GM13977 (cell line): Measurements from ENCODE around the gene GABPB1.

Experiments used
- DNase-seq: peaks from one replicate; pipeline ENCODE4 v3.0.0; 2012; ENCODE audit warnings: low spot score
- in situ Hi-C: fragments of 300-500 bp; cut with MboI; formaldehyde crosslinking; loops from one replicate; pipeline ENCODE4 v1.12.0; 2022; ENCODE audit warnings: low sequenced_read_pairs, low pct_unique_long_range_greater_than_20kb, mixed read lengths, inconsistent platforms; ENCODE audit not compliant: unreplicated experiment
- TF ChIP-seq, protein P1 (sequence below): IDR thresholded peaks from 2 replicates; pipeline ENCODE4 v1.5.1; 2012; ENCODE audit warnings: mild to moderate bottlenecking, control low read depth; ENCODE audit not compliant: insufficient read depth; ENCODE audit errors: extremely low read depth, missing control alignments

GABPB1 gene

DNA sequence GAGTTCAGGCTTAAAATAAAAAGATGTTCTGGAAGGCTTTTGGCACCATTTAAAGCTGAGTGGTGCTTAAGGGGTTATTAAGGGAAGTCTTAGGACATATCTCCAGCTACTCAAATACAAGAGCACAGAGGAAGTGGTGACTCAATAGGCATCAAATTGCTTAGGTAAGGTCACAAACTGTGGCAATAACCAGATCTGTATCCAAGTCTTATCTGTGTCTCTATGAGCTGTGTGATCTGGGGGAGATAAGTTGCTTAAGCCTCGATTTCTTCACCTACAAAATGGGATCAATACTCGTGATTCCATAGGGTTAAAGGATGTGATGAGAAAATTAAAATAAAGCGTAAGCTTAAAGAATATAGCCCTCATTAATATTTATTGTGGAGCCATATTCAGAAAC, 97.1 kb downstream of the GABPB1 start:
- DNase-seq, result no peak
- in situ Hi-C loops, result no loop called here
- TF ChIP-seq, protein P1, sequence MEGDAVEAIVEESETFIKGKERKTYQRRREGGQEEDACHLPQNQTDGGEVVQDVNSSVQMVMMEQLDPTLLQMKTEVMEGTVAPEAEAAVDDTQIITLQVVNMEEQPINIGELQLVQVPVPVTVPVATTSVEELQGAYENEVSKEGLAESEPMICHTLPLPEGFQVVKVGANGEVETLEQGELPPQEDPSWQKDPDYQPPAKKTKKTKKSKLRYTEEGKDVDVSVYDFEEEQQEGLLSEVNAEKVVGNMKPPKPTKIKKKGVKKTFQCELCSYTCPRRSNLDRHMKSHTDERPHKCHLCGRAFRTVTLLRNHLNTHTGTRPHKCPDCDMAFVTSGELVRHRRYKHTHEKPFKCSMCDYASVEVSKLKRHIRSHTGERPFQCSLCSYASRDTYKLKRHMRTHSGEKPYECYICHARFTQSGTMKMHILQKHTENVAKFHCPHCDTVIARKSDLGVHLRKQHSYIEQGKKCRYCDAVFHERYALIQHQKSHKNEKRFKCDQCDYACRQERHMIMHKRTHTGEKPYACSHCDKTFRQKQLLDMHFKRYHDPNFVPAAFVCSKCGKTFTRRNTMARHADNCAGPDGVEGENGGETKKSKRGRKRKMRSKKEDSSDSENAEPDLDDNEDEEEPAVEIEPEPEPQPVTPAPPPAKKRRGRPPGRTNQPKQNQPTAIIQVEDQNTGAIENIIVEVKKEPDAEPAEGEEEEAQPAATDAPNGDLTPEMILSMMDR, result no peak

DNA sequence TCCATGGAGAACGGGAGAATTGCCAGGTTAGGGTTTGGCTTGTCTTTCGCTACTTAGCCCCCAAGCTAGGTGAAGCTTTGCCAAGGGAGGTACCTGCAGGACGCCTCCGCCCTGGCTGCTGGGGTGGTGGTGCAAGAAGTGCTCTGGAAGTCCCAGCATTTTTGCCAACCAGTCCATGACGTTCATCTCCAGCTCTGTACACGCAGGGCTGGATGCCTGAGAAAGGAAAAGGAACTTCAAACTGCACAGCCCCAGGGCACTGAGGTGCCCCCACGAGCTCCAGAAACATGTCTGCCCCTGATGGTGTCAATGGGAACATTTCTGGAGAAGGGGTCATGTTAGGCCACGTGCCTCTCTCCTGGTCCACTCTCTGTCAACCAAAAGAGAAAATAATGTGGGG, 97.7 kb downstream of the GABPB1 start:
- in situ Hi-C loops, result no loop called here
- no peak for DNase-seq
- TF ChIP-seq, protein P1, result no peak

DNA sequence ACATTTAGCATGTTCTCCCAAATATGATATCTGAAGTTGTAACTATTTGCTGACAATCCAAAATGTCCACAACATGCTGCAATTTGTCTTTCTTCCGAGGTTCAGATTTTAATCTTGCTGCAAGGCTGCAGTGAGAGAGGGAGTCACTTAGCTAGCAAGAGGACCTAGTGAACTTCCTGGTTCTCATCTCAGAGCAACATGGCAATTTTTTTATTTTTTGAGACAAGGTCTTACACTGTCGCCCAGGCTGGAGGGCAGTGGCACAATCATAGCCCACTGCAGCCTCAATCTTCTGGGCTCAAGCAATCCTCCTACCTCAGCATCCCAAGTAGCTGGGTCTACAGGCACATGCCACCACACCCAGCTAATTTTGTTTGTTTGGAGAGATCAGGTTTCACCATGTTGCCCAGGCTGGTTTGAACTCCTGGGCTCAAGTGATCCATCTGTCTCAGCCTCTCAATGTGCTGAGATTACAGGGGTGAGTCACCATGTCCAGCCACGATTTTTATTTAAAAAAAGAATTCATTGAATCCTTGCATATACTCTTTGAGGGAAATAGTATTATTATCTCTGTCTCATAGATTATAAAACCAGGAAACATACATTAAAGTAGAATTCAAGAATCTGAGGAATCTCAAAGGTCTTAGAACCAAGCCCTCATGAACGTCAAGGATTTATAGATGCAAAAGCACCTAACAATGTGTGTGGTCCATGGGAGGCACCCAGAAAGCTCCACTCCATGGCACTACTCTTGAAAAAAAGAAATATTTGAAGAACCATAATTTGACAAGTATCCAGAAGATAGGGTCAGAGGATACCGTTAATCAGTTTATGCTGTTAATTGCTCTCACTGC, 98.6 kb downstream of the GABPB1 start:
- TF ChIP-seq, protein P1, result no peak
- no peak for DNase-seq
- in situ Hi-C loops, result no loop called here

DNA sequence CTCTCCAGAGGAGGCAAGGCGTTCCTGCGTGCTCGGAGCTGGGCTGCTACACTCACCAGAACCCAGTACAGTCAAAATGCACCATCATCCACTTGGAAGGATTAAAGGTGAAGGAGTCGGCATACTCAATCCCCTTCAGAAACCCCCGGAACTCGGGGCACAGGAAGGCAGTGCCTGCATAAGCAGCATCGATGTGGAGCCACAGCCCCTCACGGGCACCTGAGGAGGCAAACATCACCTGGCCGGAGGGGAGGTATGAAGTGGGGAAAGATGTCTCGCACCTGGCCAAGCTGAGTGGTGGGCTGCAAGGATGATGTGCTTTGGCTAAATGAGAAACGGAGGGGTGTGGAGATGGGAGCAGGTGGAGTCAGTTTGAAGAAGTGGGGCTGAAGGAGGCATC, 102.4 kb downstream of the GABPB1 start:
- TF ChIP-seq, protein P1, result no peak
- in situ Hi-C loops, result no loop called here
- no peak for DNase-seq

DNA sequence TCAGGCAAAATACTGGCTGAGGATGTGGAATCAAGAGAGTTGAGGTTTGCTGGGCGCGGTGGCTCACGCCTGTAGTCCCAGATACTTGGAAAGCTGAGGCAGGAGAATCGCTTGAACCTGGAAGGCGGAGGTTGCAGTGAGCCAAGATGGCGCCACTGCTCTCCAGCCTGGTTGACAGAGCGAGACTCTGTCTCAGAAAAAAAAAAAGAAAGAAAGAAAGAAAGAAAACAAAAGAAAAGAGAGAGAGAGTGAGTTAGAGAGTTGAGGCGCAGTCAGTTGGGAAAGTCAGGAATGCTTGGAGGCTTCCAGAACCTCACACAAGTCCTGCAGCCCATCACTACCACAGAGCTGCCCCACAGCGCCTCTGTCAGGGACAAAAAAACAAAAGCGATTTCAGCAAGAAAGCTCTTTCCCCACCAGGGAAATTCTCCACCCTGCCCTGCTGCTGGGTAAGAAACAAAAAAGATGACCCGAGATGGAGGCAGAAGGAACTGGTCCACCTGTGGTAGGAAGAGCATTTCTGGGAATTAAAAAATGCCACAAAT, 103.3 kb downstream of the GABPB1 start:
- no peak for DNase-seq
- in situ Hi-C loops, result no loop called here
- TF ChIP-seq, protein P1, result no peak

DNA sequence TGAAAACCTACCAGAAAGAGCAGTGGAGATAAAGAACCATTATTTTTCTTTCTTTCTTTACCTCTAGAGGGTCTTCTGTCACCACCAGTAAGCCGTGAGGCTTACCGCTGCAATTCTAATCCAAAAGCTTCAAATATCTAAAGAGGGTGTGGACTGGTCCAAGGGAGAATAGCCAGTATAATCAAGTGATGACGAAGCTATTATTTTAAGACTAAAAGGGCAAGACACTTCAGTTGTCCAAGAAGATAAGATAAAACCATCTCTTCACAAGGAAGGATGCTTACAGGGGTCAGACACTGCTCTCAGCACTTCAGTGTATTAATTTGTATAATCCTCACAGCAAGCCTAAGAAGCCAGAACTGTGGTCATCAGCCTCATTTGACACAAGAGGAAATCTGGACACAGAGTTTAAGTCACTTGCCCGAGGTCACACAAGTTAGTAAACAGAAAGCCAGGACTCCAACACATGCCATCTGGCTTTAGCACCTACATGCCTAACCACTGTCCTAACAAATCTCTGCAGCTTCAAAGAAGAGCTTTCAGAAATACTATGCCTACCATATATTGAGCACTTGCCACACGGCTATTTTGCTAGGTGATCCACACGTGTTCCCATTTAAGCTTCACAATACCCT, 104.1 kb downstream of the GABPB1 start:
- TF ChIP-seq, protein P1, result no peak
- DNase-seq, result no peak
- in situ Hi-C loops, result no loop called here
